Testis (tissue), 2 donors: Measurements from ENCODE around the gene MRPS26.

Experiments
- POLR2A ChIP-seq: fragments of 450-650 bp; IDR thresholded peaks from one replicate; pipeline ENCODE4 v1.6.1; 2017; ENCODE audit warnings: antibody characterized with exemption, mild to moderate bottlenecking, moderate library complexity
- TF ChIP-seq, protein P1 (sequence below), 3 experiments: fragments of 450-650 bp in 2 of 3; fragments of 200-600 bp in 1 of 3; sonication (generic) in 1 of 3; IDR thresholded peaks; one replicate each; pipeline ENCODE4 v1.5.1; 2016 to 2019; ENCODE audit warnings: antibody characterized with exemption in 3 of 3, mild to moderate bottlenecking in 2 of 3, moderate library complexity in 1 of 3

DNA sequence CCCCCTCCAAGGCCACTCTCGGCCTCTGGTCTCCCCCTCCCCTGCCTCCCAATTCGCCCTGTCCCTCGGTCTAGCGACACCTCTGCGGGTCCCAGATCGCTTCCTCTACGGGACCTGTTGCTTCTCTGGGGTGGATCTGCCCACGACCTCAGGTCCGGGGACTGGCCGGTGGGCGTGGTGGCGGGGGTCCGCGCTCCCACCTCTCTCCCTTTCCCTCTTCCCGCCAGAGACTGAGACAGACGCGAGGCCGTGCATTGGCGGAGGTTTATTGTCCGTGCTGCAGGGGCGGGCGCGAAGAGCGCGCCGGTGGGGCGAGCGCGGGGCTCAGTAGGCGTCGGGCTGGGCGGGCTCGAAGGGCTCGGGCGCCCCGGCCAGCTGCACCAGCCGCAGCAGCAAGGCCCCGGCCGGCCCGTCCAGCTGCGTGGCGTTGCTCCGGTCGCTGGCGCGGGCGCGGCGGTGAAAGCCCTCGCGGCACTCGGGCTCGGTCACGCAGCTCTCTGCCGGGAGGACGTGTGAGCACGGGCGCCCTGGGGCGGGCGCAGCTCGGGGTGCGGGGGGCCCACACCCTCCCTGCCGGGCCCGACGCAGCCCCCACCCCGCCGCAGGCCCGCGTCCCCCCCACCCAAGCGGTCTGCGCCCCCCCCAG, 36.6 kb downstream of the MRPS26 start:
- TF ChIP-seq, protein P1, sequence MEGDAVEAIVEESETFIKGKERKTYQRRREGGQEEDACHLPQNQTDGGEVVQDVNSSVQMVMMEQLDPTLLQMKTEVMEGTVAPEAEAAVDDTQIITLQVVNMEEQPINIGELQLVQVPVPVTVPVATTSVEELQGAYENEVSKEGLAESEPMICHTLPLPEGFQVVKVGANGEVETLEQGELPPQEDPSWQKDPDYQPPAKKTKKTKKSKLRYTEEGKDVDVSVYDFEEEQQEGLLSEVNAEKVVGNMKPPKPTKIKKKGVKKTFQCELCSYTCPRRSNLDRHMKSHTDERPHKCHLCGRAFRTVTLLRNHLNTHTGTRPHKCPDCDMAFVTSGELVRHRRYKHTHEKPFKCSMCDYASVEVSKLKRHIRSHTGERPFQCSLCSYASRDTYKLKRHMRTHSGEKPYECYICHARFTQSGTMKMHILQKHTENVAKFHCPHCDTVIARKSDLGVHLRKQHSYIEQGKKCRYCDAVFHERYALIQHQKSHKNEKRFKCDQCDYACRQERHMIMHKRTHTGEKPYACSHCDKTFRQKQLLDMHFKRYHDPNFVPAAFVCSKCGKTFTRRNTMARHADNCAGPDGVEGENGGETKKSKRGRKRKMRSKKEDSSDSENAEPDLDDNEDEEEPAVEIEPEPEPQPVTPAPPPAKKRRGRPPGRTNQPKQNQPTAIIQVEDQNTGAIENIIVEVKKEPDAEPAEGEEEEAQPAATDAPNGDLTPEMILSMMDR (IDR thresholded peaks at IDR 0.05): no peak
- TF ChIP-seq POLR2A: no peak
